H1 (cell line): ENCODE results near the gene DCLK1.

ENCODE experiments used
- ATF3 ChIP-seq: IDR thresholded peaks from 2 replicates; pipeline ENCODE4 v1.6.1; 2011; ENCODE audit warnings: low read depth, mild to moderate bottlenecking, low read length; ENCODE audit not compliant: insufficient read depth
- CHD2 ChIP-seq: IDR thresholded peaks from 2 replicates; pipeline ENCODE4 v1.6.1; 2012; ENCODE audit warnings: low read length, improper control_type of control experiment
- EP300 ChIP-seq, 2 experiments: IDR thresholded peaks; 1 replicate in 1 of 2; 2 replicates in 1 of 2; pipeline ENCODE4 v1.6.1; 2011 to 2012; ENCODE audit warnings: low read depth in 2 of 2, low read length in 2 of 2, mild to moderate bottlenecking in 2 of 2, borderline replicate concordance in 1 of 2, inconsistent platforms in 1 of 2, moderate library complexity in 1 of 2
- FOSL1 ChIP-seq: IDR thresholded peaks from 2 replicates; pipeline ENCODE4 v1.6.1; 2011; ENCODE audit warnings: mild to moderate bottlenecking, low read depth, low read length, moderate library complexity; ENCODE audit not compliant: insufficient read depth
- JUN ChIP-seq: IDR thresholded peaks from 2 replicates; pipeline ENCODE4 v1.6.1; 2011; ENCODE audit warnings: low read depth, mild to moderate bottlenecking, improper control_type of control experiment, low read length
- KDM1A ChIP-seq: fragments of 200-600, 300-600 bp; sonication (generic); IDR thresholded peaks from 2 replicates; pipeline ENCODE4 v1.7.1; 2016; ENCODE audit warnings: mild to moderate bottlenecking, low read length, borderline replicate concordance
- NRF1 ChIP-seq: IDR thresholded peaks from 2 replicates; pipeline ENCODE4 v1.6.1; 2011; ENCODE audit warnings: mild to moderate bottlenecking, low read depth, low read length, improper control_type of control experiment
- PHF8 ChIP-seq: fragments of 200-600 bp; sonication (generic); conservative IDR thresholded peaks from 2 replicates; pipeline ENCODE4 v1.7.1; 2012; ENCODE audit warnings: low read depth, mild to moderate bottlenecking, inconsistent platforms, low read length, moderate library complexity
- POLR2A ChIP-seq, 2 experiments: IDR thresholded peaks; 1 replicate in 1 of 2; 2 replicates in 1 of 2; pipeline ENCODE4 v1.6.1; 2011; ENCODE audit warnings: low read depth in 2 of 2, low read length in 2 of 2, mild to moderate bottlenecking in 2 of 2; ENCODE audit errors: control extremely low read depth in 1 of 2
- RFX5 ChIP-seq: IDR thresholded peaks from 2 replicates; pipeline ENCODE4 v1.6.1; 2011; ENCODE audit warnings: low read depth, low read length, improper control_type of control experiment, borderline replicate concordance
- TAF1 ChIP-seq: IDR thresholded peaks from 2 replicates; pipeline ENCODE4 v1.6.1; 2011; ENCODE audit warnings: mild to moderate bottlenecking, low read depth, low read length
- TCF12 ChIP-seq: IDR thresholded peaks from 2 replicates; pipeline ENCODE4 v1.6.1; 2011; ENCODE audit warnings: low read depth, mild to moderate bottlenecking, low read length
- ZNF274 ChIP-seq: IDR thresholded peaks from 2 replicates; pipeline ENCODE4 v1.7.0; 2012; ENCODE audit warnings: low read length, borderline replicate concordance; ENCODE audit errors: extremely low read depth
- TF ChIP-seq, protein P1 (sequence below), 3 experiments: IDR thresholded peaks; 1 replicate in 2 of 3; 2 replicates in 1 of 3; pipeline versions ENCODE4 v1.5.1 to v1.6.1; 2011; ENCODE audit warnings: low read length in 3 of 3, mild to moderate bottlenecking in 3 of 3, inconsistent platforms in 2 of 3, low read depth in 1 of 3, moderate library complexity in 1 of 3; ENCODE audit not compliant: insufficient read depth in 1 of 3; ENCODE audit errors: control extremely low read depth in 1 of 3

GRCh38 chr13:36108954-36109353 lies 22.2 kb downstream of the DCLK1 start:
- TF ChIP-seq JUN (no peak), KDM1A (no peak), RFX5 (no peak), EP300 (IDR thresholded peaks at IDR 0.05; ENCODE audit: borderline replicate concordance in 1 of 2, low read depth in 2 of 2, low read length in 2 of 2) (no peak), PHF8 (no peak), ZNF274 (no peak), CHD2 (no peak), FOSL1 (no peak), NRF1 (no peak), ATF3 (no peak), TCF12 (no peak), POLR2A (IDR thresholded peaks at IDR 0.05; ENCODE audit: control extremely low read depth in 1 of 2, low read depth in 2 of 2, low read length in 2 of 2) (no peak), TAF1 (no peak)
- TF ChIP-seq, protein P1, sequence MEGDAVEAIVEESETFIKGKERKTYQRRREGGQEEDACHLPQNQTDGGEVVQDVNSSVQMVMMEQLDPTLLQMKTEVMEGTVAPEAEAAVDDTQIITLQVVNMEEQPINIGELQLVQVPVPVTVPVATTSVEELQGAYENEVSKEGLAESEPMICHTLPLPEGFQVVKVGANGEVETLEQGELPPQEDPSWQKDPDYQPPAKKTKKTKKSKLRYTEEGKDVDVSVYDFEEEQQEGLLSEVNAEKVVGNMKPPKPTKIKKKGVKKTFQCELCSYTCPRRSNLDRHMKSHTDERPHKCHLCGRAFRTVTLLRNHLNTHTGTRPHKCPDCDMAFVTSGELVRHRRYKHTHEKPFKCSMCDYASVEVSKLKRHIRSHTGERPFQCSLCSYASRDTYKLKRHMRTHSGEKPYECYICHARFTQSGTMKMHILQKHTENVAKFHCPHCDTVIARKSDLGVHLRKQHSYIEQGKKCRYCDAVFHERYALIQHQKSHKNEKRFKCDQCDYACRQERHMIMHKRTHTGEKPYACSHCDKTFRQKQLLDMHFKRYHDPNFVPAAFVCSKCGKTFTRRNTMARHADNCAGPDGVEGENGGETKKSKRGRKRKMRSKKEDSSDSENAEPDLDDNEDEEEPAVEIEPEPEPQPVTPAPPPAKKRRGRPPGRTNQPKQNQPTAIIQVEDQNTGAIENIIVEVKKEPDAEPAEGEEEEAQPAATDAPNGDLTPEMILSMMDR (IDR thresholded peaks at IDR 0.05; ENCODE audit: control extremely low read depth in 1 of 3, insufficient read depth in 1 of 3, low read depth in 1 of 3, low read length in 3 of 3): no peak
